Measurements from ENCODE around the gene ARAP1. TPM values are rescaled to one million over a fixed set of nuclear protein-coding genes. Genes with fewer than 3 reads are reported as not detected.
A peak's percentile ranks its signal among the peaks of the same experiment; 100 is the strongest.

ARAP1 gene
- total RNA-seq, 2 donors from 2014 or later, result 76.5 to 103 TPM

- Histone ChIP-seq H3K27me3 (replicated peaks; ENCODE audit: insufficient read depth) (no peaks in the 10 kb centered on the region), H3K4me1 (ENCODE audit: control insufficient read depth in 1 of 2, low read depth in 2 of 2) (peaks cover 0 to 3% of the 10 kb centered on the region in 2 donors), H3K27ac (no peak overlapping the region), H3K4me3 (no peak overlapping the region), H3K36me3 (no peaks in the 10 kb centered on the region), H3K9me3 (no peaks in the 10 kb centered on the region)
- no peak for DNase-seq (ENCODE audit: low spot score)
- no peak for ATAC-seq (ENCODE audit: insufficient number of reproducible peaks, low FRiP score, low read depth)
- no peak for TF ChIP-seq CTCF (IDR thresholded peaks at IDR 0.05)
These were observed 22.0 kb downstream of the ARAP1 start for GRCh38 chr11:72730243-72730642.

- Histone ChIP-seq H3K4me3 (no peak overlapping the region), H3K27ac (no peak overlapping the region), H3K36me3 (no peaks in the 10 kb centered on the region), H3K9me3 (no peaks in the 10 kb centered on the region), H3K4me1 (ENCODE audit: control insufficient read depth in 1 of 2, low read depth in 2 of 2) (peaks cover 3 to 16% of the 10 kb centered on the region in 2 donors), H3K27me3 (replicated peaks; ENCODE audit: insufficient read depth) (no peaks in the 10 kb centered on the region)
- no peak for TF ChIP-seq CTCF (IDR thresholded peaks at IDR 0.05)
- no peak for DNase-seq (ENCODE audit: low spot score)
- no peak for ATAC-seq (ENCODE audit: insufficient number of reproducible peaks, low FRiP score, low read depth)
These were observed 24.7 kb downstream of the ARAP1 start for GRCh38 chr11:72727521-72727920.

GRCh38 chr11:72726266-72727220 lies 25.7 kb downstream of the ARAP1 start:
- DNase-seq (ENCODE audit: low spot score) (no peak), ATAC-seq (ENCODE audit: insufficient number of reproducible peaks, low FRiP score, low read depth) (no peak)
- TF ChIP-seq CTCF (IDR thresholded peaks at IDR 0.05), result no peak
- Histone ChIP-seq H3K4me1 (ENCODE audit: control insufficient read depth in 1 of 2, low read depth in 2 of 2) (peaks cover 3 to 17% of the 10 kb centered on the region in 2 donors), H3K4me3 (no peak overlapping the region), H3K27ac (no peak overlapping the region), H3K36me3 (no peaks in the 10 kb centered on the region), H3K9me3 (no peaks in the 10 kb centered on the region), H3K27me3 (replicated peaks; ENCODE audit: insufficient read depth) (no peaks in the 10 kb centered on the region)

GRCh38 chr11:72725724-72726028 lies 26.5 kb downstream of the ARAP1 start:
- no peak overlapping the region for H3K4me3 ChIP-seq
- DNase-seq (ENCODE audit: low spot score) (no peak), ATAC-seq (ENCODE audit: insufficient number of reproducible peaks, low FRiP score, low read depth) (no peak)
- H3K27me3 ChIP-seq (replicated peaks; ENCODE audit: insufficient read depth), result no peaks in the 10 kb centered on the region
- H3K36me3 ChIP-seq, result no peaks in the 10 kb centered on the region
- H3K9me3 ChIP-seq, result no peaks in the 10 kb centered on the region
- no peak overlapping the region for H3K27ac ChIP-seq
- H3K4me1 ChIP-seq (ENCODE audit: control insufficient read depth in 1 of 2, low read depth in 2 of 2), result peaks cover 10 to 25% of the 10 kb centered on the region in 2 donors
- TF ChIP-seq CTCF (IDR thresholded peaks at IDR 0.05), result no peak

GRCh38 chr11:72724851-72725723 lies 27.1 kb downstream of the ARAP1 start:
- Histone ChIP-seq H3K27ac (no peak overlapping the region), H3K9me3 (no peaks in the 10 kb centered on the region), H3K27me3 (replicated peaks; ENCODE audit: insufficient read depth) (no peaks in the 10 kb centered on the region), H3K36me3 (no peaks in the 10 kb centered on the region), H3K4me3 (no peak overlapping the region), H3K4me1 (ENCODE audit: control insufficient read depth in 1 of 2, low read depth in 2 of 2) (peaks cover 15 to 31% of the 10 kb centered on the region in 2 donors)
- no peak for DNase-seq (ENCODE audit: low spot score)
- no peak for ATAC-seq (ENCODE audit: insufficient number of reproducible peaks, low FRiP score, low read depth)
- peak; percentile 87 for TF ChIP-seq CTCF (IDR thresholded peaks at IDR 0.05)

Measured in thoracic aorta (tissue), 2 donors.